Cardiac fibroblast (primary cell): ENCODE results near the gene CASP8AP2.
"Not testable (repeated sequence)": the region's sequence is repeated elsewhere in the genome, so short reads cannot be mapped to it uniquely, and the experiment has no call there.

Experiments
- DNase-seq, 2 donors: peaks; one replicate each; pipeline versions ENCODE4 v3.0.0 to v3.0.0-alpha.2; 2010; ENCODE audit warnings: low read depth in 2 of 2
- H3K4me3 ChIP-seq, 2 donors: replicated peaks in 1 of 2; 1 replicate in 1 of 2; 2 replicates in 1 of 2; pipeline ENCODE4 v1.5.1; 2011; ENCODE audit warnings: low read depth in 2 of 2, low read length in 2 of 2, mild to moderate bottlenecking in 2 of 2, moderate library complexity in 1 of 2
- TF ChIP-seq, protein P1 (sequence below): IDR thresholded peaks from one replicate; pipeline ENCODE4 v1.5.1; 2011; ENCODE audit warnings: low read depth, mild to moderate bottlenecking, low read length, inconsistent platforms

Gene CASP8AP2

DNA sequence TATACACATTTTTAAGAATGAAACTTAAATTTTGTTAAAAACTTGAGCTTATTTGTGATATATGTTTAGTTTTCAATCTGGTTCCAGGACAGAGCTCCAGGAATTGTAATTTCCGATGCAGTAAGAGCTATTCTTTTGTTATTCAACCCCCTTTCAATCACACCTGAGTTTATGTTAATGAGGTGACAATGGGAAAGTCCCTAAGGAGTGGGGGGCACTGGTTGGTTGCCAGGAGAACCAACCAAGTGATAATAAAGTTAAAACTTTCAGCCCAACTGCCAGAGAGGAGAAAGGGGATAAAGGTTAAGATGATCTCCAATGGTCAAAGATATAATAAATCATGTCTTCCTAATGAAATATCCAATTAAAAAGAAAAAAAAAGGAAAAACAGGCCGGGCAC is 29.9 kb upstream of the CASP8AP2 start:
- no peak for DNase-seq
- TF ChIP-seq, protein P1, sequence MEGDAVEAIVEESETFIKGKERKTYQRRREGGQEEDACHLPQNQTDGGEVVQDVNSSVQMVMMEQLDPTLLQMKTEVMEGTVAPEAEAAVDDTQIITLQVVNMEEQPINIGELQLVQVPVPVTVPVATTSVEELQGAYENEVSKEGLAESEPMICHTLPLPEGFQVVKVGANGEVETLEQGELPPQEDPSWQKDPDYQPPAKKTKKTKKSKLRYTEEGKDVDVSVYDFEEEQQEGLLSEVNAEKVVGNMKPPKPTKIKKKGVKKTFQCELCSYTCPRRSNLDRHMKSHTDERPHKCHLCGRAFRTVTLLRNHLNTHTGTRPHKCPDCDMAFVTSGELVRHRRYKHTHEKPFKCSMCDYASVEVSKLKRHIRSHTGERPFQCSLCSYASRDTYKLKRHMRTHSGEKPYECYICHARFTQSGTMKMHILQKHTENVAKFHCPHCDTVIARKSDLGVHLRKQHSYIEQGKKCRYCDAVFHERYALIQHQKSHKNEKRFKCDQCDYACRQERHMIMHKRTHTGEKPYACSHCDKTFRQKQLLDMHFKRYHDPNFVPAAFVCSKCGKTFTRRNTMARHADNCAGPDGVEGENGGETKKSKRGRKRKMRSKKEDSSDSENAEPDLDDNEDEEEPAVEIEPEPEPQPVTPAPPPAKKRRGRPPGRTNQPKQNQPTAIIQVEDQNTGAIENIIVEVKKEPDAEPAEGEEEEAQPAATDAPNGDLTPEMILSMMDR = no peak
- no peak overlapping the region for H3K4me3 ChIP-seq

- TF ChIP-seq, protein P1 = no peak
- no peak for DNase-seq
- no peak overlapping the region for H3K4me3 ChIP-seq
Observed at GRCh38 chr6:89803271-89803670, 26.4 kb upstream of the CASP8AP2 start.

- TF ChIP-seq, protein P1 = no peak
- no peak overlapping the region for H3K4me3 ChIP-seq
- DNase-seq = no peak
Observed at GRCh38 chr6:89805814-89806371, 23.8 kb upstream of the CASP8AP2 start.

GRCh38 chr6:89807581-89807980 is 22.1 kb upstream of the CASP8AP2 start:
- DNase-seq = no peak
- no peak overlapping the region for H3K4me3 ChIP-seq
- TF ChIP-seq, protein P1 = no peak

DNA sequence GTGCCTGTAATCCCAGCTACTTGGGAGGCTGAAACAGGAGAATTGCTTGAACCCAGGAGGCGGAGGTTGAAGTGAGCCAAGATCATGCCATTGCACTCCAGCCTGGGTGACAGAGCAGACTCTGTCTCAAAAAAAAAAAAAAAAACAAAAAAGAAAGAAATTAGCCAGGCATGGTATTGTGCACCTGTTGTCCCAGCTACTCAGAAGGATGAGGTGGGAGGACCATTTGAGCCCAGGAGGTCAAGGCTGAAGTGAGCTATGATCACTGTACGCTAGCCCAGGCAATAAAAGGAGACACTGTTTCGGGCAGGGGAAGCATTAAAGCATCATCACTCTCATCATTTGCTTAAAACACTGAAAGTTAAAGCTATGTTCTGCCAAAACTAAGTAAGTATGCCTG is 16.3 kb upstream of the CASP8AP2 start:
- DNase-seq, H3K4me3 ChIP-seq: not testable (repeated sequence)

- no peak overlapping the region for H3K4me3 ChIP-seq
- DNase-seq = no peak
- TF ChIP-seq, protein P1 = no peak
Observed at GRCh38 chr6:89817481-89817880, 12.2 kb upstream of the CASP8AP2 start.

GRCh38 chr6:89818977-89819335 is 10.7 kb upstream of the CASP8AP2 start:
- DNase-seq = peak; percentile 41 to 46
- H3K4me3 ChIP-seq = peak overlapping the region; percentile 90 to 99
- TF ChIP-seq, protein P1 = no peak
